Neutrophil (primary cell): ENCODE results near the gene OR7C1.

Experiments
- H3K27ac ChIP-seq: fragments of 200-600 bp; sonication (generic); 2 replicates; pipeline ENCODE4 v1.5.1; 2016; ENCODE audit warnings: mild to moderate bottlenecking, moderate library complexity
- H3K27me3 ChIP-seq: fragments of 200-600 bp; sonication (generic); 2 replicates; pipeline ENCODE4 v1.6.0; 2016; ENCODE audit warnings: mild to moderate bottlenecking
- H3K36me3 ChIP-seq: fragments of 200-600 bp; sonication (generic); 2 replicates; pipeline ENCODE4 v1.5.1; 2017
- H3K4me1 ChIP-seq, 2 experiments: fragments of 200-600 bp in 1 of 2; sonication (generic) in 1 of 2; 1 replicate in 1 of 2; 2 replicates in 1 of 2; pipeline versions ENCODE4 v1.5.1 to v1.6.1; 2013 to 2016; ENCODE audit warnings: low read depth in 1 of 2, low read length in 1 of 2, mild to moderate bottlenecking in 1 of 2, moderate library complexity in 1 of 2; ENCODE audit not compliant: control insufficient read depth in 1 of 2, insufficient read depth in 1 of 2
- H3K4me3 ChIP-seq, 2 experiments: fragments of 200-600 bp in 1 of 2; sonication (generic) in 1 of 2; 1 replicate in 1 of 2; 2 replicates in 1 of 2; pipeline ENCODE4 v1.5.1; 2013 to 2016; ENCODE audit warnings: low read depth in 1 of 2, low read length in 1 of 2, mild to moderate bottlenecking in 1 of 2, moderate library complexity in 1 of 2
- H3K9me3 ChIP-seq: fragments of 200-600 bp; sonication (generic); 2 replicates; pipeline ENCODE4 v1.5.1; 2016
- CTCF ChIP-seq: fragments of 200-600 bp; sonication (generic); IDR thresholded peaks from 2 replicates; pipeline ENCODE4 v1.5.1; 2016; ENCODE audit warnings: antibody characterized with exemption

OR7C1 gene

GRCh38 chr19:14843169-14843568, 8.2 kb upstream of the OR7C1 start:
- TF ChIP-seq CTCF, result no peak
- H3K27me3 ChIP-seq, result no peaks in the 10 kb centered on the region
- no peak overlapping the region for H3K27ac ChIP-seq
- no peaks in the 10 kb centered on the region for H3K9me3 ChIP-seq
- no peak overlapping the region for H3K4me3 ChIP-seq
- no peaks in the 10 kb centered on the region for H3K4me1 ChIP-seq
- no peaks in the 10 kb centered on the region for H3K36me3 ChIP-seq

- H3K4me1 ChIP-seq, result no peaks in the 10 kb centered on the region
- H3K27me3 ChIP-seq, result no peaks in the 10 kb centered on the region
- no peak overlapping the region for H3K4me3 ChIP-seq
- no peaks in the 10 kb centered on the region for H3K9me3 ChIP-seq
- H3K27ac ChIP-seq, result no peak overlapping the region
- H3K36me3 ChIP-seq, result no peaks in the 10 kb centered on the region
- no peak for TF ChIP-seq CTCF
These were observed 5.2 kb upstream of the OR7C1 start for GRCh38 chr19:14840206-14840605.

- Histone ChIP-seq H3K27me3 (no peaks in the 10 kb centered on the region), H3K4me3 (no peak overlapping the region), H3K36me3 (no peaks in the 10 kb centered on the region), H3K27ac (no peak overlapping the region), H3K9me3 (no peaks in the 10 kb centered on the region), H3K4me1 (no peaks in the 10 kb centered on the region)
- TF ChIP-seq CTCF, result no peak
These were observed 2.4 kb upstream of the OR7C1 start for GRCh38 chr19:14837391-14837790.

GRCh38 chr19:14830702-14831101, 4.3 kb downstream of the OR7C1 start:
- Histone ChIP-seq H3K36me3 (no peaks in the 10 kb centered on the region), H3K9me3 (no peaks in the 10 kb centered on the region), H3K27me3 (no peaks in the 10 kb centered on the region), H3K4me1 (no peaks in the 10 kb centered on the region), H3K4me3 (no peak overlapping the region), H3K27ac (no peak overlapping the region)
- no peak for TF ChIP-seq CTCF

GRCh38 chr19:14826006-14826405, 9.0 kb downstream of the OR7C1 start:
- Histone ChIP-seq H3K4me1 (peaks cover 0 to 4% of the 10 kb centered on the region in 2 experiments), H3K27me3 (no peaks in the 10 kb centered on the region), H3K27ac (no peak overlapping the region), H3K9me3 (no peaks in the 10 kb centered on the region), H3K4me3 (no peak overlapping the region), H3K36me3 (no peaks in the 10 kb centered on the region)
- no peak for TF ChIP-seq CTCF

GRCh38 chr19:14821937-14822336, 13.0 kb downstream of the OR7C1 start:
- Histone ChIP-seq H3K4me1 (peaks cover 0 to 4% of the 10 kb centered on the region in 2 experiments), H3K36me3 (no peaks in the 10 kb centered on the region), H3K27ac (no peak overlapping the region), H3K9me3 (no peaks in the 10 kb centered on the region), H3K4me3 (no peak overlapping the region), H3K27me3 (no peaks in the 10 kb centered on the region)
- no peak for TF ChIP-seq CTCF
